NCI-H748 (cell line): ENCODE results near the gene KCTD15.

ENCODE experiments used
- DNase-seq: peaks from one replicate; lab custom pipeline; 2025; ENCODE audit not compliant: unreplicated experiment; lab: John Stamatoyannopoulos, UW

Gene KCTD15

GRCh38 chr19:33771384-33772101 lies 25.1 kb upstream of the KCTD15 start:
- DNase-seq, result peak; percentile 83

GRCh38 chr19:33772102-33772857 lies 24.4 kb upstream of the KCTD15 start:
- no peak for DNase-seq

GRCh38 chr19:33772858-33773180 lies 23.9 kb upstream of the KCTD15 start:
- no peak for DNase-seq

GRCh38 chr19:33773704-33774624 lies 22.7 kb upstream of the KCTD15 start:
- DNase-seq, result no peak

- no peak for DNase-seq
Measured at GRCh38 chr19:33774751-33775150, 21.9 kb upstream of the KCTD15 start.

- no peak for DNase-seq
Measured at GRCh38 chr19:33775731-33776487, 20.8 kb upstream of the KCTD15 start.

- DNase-seq, result no peak
Measured at GRCh38 chr19:33777351-33777750, 19.3 kb upstream of the KCTD15 start.

GRCh38 chr19:33777753-33778088 lies 18.9 kb upstream of the KCTD15 start:
- DNase-seq, result no peak

- DNase-seq, result peak; percentile 82
Measured at GRCh38 chr19:33778089-33778791, 18.4 kb upstream of the KCTD15 start.

- no peak for DNase-seq
Measured at GRCh38 chr19:33779849-33780248, 16.8 kb upstream of the KCTD15 start.

GRCh38 chr19:33780251-33780650 lies 16.4 kb upstream of the KCTD15 start:
- no peak for DNase-seq

GRCh38 chr19:33780746-33781145 lies 15.9 kb upstream of the KCTD15 start:
- DNase-seq, result no peak

GRCh38 chr19:33781415-33781935 lies 15.2 kb upstream of the KCTD15 start:
- no peak for DNase-seq

GRCh38 chr19:33781996-33782395 lies 14.7 kb upstream of the KCTD15 start:
- no peak for DNase-seq

- DNase-seq, result no peak
Measured at GRCh38 chr19:33784432-33784831, 12.2 kb upstream of the KCTD15 start.

GRCh38 chr19:33785795-33786194 lies 10.9 kb upstream of the KCTD15 start:
- no peak for DNase-seq

- DNase-seq, result no peak
Measured at GRCh38 chr19:33788676-33789075, 8.0 kb upstream of the KCTD15 start.

GRCh38 chr19:33789344-33789743 lies 7.3 kb upstream of the KCTD15 start:
- DNase-seq, result no peak

GRCh38 chr19:33794683-33795369 lies 1.8 kb upstream of the KCTD15 start:
- DNase-seq, result no peak
